ENCODE measurements around the gene ADSS1. TPM values are rescaled to one million over a fixed set of nuclear protein-coding genes. Genes with fewer than 3 reads are reported as not detected.

The ADSS1 gene
- total and polyA plus RNA-seq, 10 donors = 2.7 to 11.7 (median 5.1) TPM

- Histone ChIP-seq H3K4me3 (no peak overlapping the region), H3K27me3 (replicated peaks in 1 of 7) (no peaks in the 10 kb centered on the region), H3K27ac (no peak overlapping the region), H3K9me3 (no peaks in the 10 kb centered on the region), H3K4me1 (peaks cover 16 to 68% (median 45%) of the 10 kb centered on the region in 6 donors), H3K36me3 (no peaks in the 10 kb centered on the region)
- 68 to 91% (median 86%) methylated on average over 12 to 23 of the region's 23 CpGs for WGBS, 5 donors
- intact Hi-C loops (cut with DNase I; ENCODE audit: low total_unique reads) = no loop called here
- no peak for DNase-seq
- TF ChIP-seq POLR2AphosphoS5 (IDR thresholded peaks at IDR 0.05) = no peak
- no peak for TF ChIP-seq POLR2A (IDR thresholded peaks at IDR 0.05)
- TF ChIP-seq CTCF (IDR thresholded peaks at IDR 0.05 in 8 of 11, conservative IDR thresholded peaks at IDR 0.05 in 3 of 11) = no peak
These were observed 9.1 kb downstream of the ADSS1 start for GRCh38 chr14:104732931-104733681.

GRCh38 chr14:104734051-104734587, 10.1 kb downstream of the ADSS1 start:
- DNase-seq = no peak
- 82 to 94% (median 87%) methylated on average over 5 to 6 of the region's 6 CpGs for WGBS, 5 donors
- no peaks in the 10 kb centered on the region for H3K9me3 ChIP-seq
- peaks cover 16 to 68% (median 48%) of the 10 kb centered on the region in 6 donors for H3K4me1 ChIP-seq
- peak overlapping the region in 1 of 8 donors; percentile 87 for H3K27ac ChIP-seq
- TF ChIP-seq POLR2AphosphoS5 (IDR thresholded peaks at IDR 0.05) (no peak), CTCF (IDR thresholded peaks at IDR 0.05 in 8 of 11, conservative IDR thresholded peaks at IDR 0.05 in 3 of 11) (no peak), POLR2A (IDR thresholded peaks at IDR 0.05) (no peak)
- H3K36me3 ChIP-seq = no peaks in the 10 kb centered on the region
- intact Hi-C loops (cut with DNase I; ENCODE audit: low total_unique reads) = no loop called here
- no peaks in the 10 kb centered on the region for H3K27me3 ChIP-seq (replicated peaks in 1 of 7)
- H3K4me3 ChIP-seq = no peak overlapping the region

- intact Hi-C loops (cut with DNase I; ENCODE audit: low total_unique reads) = no loop called here
- H3K36me3 ChIP-seq = no peaks in the 10 kb centered on the region
- no peak for DNase-seq
- peaks cover 16 to 73% (median 49%) of the 10 kb centered on the region in 6 donors for H3K4me1 ChIP-seq
- no peak overlapping the region for H3K4me3 ChIP-seq
- no peaks in the 10 kb centered on the region for H3K27me3 ChIP-seq (replicated peaks in 1 of 7)
- peak overlapping the region in 5 of 8 donors; percentile 80 to 90 (median 87) for H3K27ac ChIP-seq
- H3K9me3 ChIP-seq = no peaks in the 10 kb centered on the region
- TF ChIP-seq POLR2AphosphoS5 (IDR thresholded peaks at IDR 0.05) = no peak
- no peak for TF ChIP-seq CTCF (IDR thresholded peaks at IDR 0.05 in 8 of 11, conservative IDR thresholded peaks at IDR 0.05 in 3 of 11)
- no peak for TF ChIP-seq POLR2A (IDR thresholded peaks at IDR 0.05)
- WGBS, 5 donors = 82 to 91% (median 89%) methylated on average over 5 to 9 of the region's 9 CpGs
These were observed 10.6 kb downstream of the ADSS1 start for GRCh38 chr14:104734601-104734990.
